ENCODE data around the gene POLA1.

- TF ChIP-seq CTCF (IDR thresholded peaks at IDR 0.05) = no peak
- TF ChIP-seq POLR2A (IDR thresholded peaks at IDR 0.05) = no peak
Observed at GRCh38 chrX:24647257-24648058, 46.3 kb upstream of the POLA1 start, which contains the start of gene PCYT1B.

Measured in heart left ventricle (tissue), 13 donors.